H1 (cell line): ENCODE measurements around the gene EIF2A. TPM values are rescaled to one million over a fixed set of nuclear protein-coding genes. Genes with fewer than 3 reads are reported as not detected.

Experiments used
- CTCF ChIA-PET: fragments of 300-600 bp; sonication (Branson Sonifier 250); formaldehyde crosslinking; loops from one replicate; lab custom pipeline; 2021; ENCODE audit not compliant: partially characterized antibody; lab: Charles Lee
- POLR2A ChIA-PET: fragments of 300-600 bp; sonication (Branson Sonifier 250); formaldehyde crosslinking; loops from one replicate; lab custom pipeline; 2021; ENCODE audit warnings: inconsistent platforms; ENCODE audit not compliant: partially characterized antibody; lab: Charles Lee
- DNase-seq, 2 experiments: peaks; one replicate each; pipeline versions ENCODE4 v3.0.0 to v3.0.0-alpha.2; 2010 to 2022; ENCODE audit warnings: low spot score in 2 of 2, low read depth in 1 of 2, mixed read lengths in 1 of 2
- FAIRE-seq: peaks from 2 replicates; lab custom pipeline; 2011; peaks lifted over from hg19 to GRCh38; lab: Jason Lieb, UNC
- H2AFZ ChIP-seq: 2 replicates; pipeline ENCODE4 v1.8.1; 2012; ENCODE audit warnings: low read length, inconsistent platforms
- H2AK5ac ChIP-seq: 2 replicates; pipeline ENCODE4 v1.6.1; 2013; ENCODE audit warnings: low read depth, low read length
- H2BK120ac ChIP-seq: replicated peaks from 2 replicates; pipeline ENCODE3; 2013; ENCODE audit warnings: low read depth, low read length, inconsistent platforms
- H2BK12ac ChIP-seq: 2 replicates; pipeline ENCODE4 v1.6.1; 2013; ENCODE audit warnings: low read depth, low read length
- H2BK15ac ChIP-seq: 2 replicates; pipeline ENCODE4 v1.6.1; 2013; ENCODE audit warnings: low read length
- H2BK20ac ChIP-seq: 2 replicates; pipeline ENCODE4 v1.6.1; 2013; ENCODE audit warnings: low read length
- H2BK5ac ChIP-seq: 2 replicates; pipeline ENCODE4 v1.6.1; 2013; ENCODE audit warnings: low read depth, low read length
- H3K14ac ChIP-seq: 2 replicates; pipeline ENCODE4 v1.6.1; 2013; ENCODE audit warnings: inconsistent platforms; ENCODE audit not compliant: insufficient read length
- H3K18ac ChIP-seq: 2 replicates; pipeline ENCODE4 v1.6.1; 2013; ENCODE audit warnings: low read length; ENCODE audit errors: extremely low read depth
- H3K23ac ChIP-seq: 2 replicates; pipeline ENCODE4 v1.6.1; 2013; ENCODE audit warnings: inconsistent platforms; ENCODE audit not compliant: insufficient read length
- H3K23me2 ChIP-seq: 2 replicates; pipeline ENCODE4 v1.6.1; 2013; ENCODE audit warnings: low read depth, low read length
- H3K27ac ChIP-seq: 2 replicates; pipeline ENCODE4 v1.6.1; 2011; ENCODE audit warnings: low read depth, low read length, inconsistent platforms
- H3K27me3 ChIP-seq, 4 experiments: replicated peaks in 1 of 4; 1 replicate in 1 of 4; 2 replicates in 3 of 4; pipeline versions ENCODE4 v1.6.1 to v1.8.1; 2011 to 2013; ENCODE audit warnings: low read length in 3 of 4, mild to moderate bottlenecking in 3 of 4, inconsistent platforms in 2 of 4, mixed read lengths in 2 of 4, moderate library complexity in 1 of 4; ENCODE audit not compliant: control insufficient read depth in 3 of 4, insufficient read depth in 3 of 4; ENCODE audit errors: extremely low read depth in 1 of 4
- H3K36me3 ChIP-seq, 4 experiments: 2 replicates each; pipeline versions ENCODE4 v1.6.1 to v1.8.1; 2011 to 2013; ENCODE audit warnings: mild to moderate bottlenecking in 4 of 4, low read length in 3 of 4, moderate library complexity in 2 of 4, control low read depth in 1 of 4, inconsistent platforms in 1 of 4; ENCODE audit not compliant: insufficient read depth in 4 of 4, control insufficient read depth in 2 of 4
- H3K4ac ChIP-seq: replicated peaks from 2 replicates; pipeline ENCODE3; 2013; ENCODE audit warnings: low read length, low read depth, mixed read lengths, inconsistent platforms; ENCODE audit not compliant: insufficient read length
- H3K4me1 ChIP-seq, 4 experiments: replicated peaks in 1 of 4; 1 replicate in 1 of 4; 2 replicates in 3 of 4; pipeline versions ENCODE4 v1.6.1 to v1.8.1; 2011 to 2013; ENCODE audit warnings: low read length in 3 of 4, inconsistent platforms in 2 of 4, mixed read lengths in 1 of 4; ENCODE audit not compliant: insufficient read depth in 4 of 4, control insufficient read depth in 3 of 4
- H3K4me2 ChIP-seq, 2 experiments: 2 replicates each; pipeline versions ENCODE4 v1.6.1 to v1.8.1; 2011 to 2013; ENCODE audit warnings: low read depth in 2 of 2, low read length in 2 of 2, control low read depth in 1 of 2, inconsistent platforms in 1 of 2, mild to moderate bottlenecking in 1 of 2; ENCODE audit not compliant: insufficient read depth in 1 of 2
- H3K4me3 ChIP-seq, 4 experiments: fragments of 200-600, 300-600 bp in 1 of 4; sonication (generic), shearing (Covaris generic), sonication (Bioruptor Twin) in 1 of 4; 2 replicates each; pipeline versions ENCODE4 v1.5.1 to v1.8.1; 2011 to 2016; ENCODE audit warnings: low read length in 4 of 4, low read depth in 3 of 4, control low read depth in 2 of 4, inconsistent platforms in 2 of 4, mild to moderate bottlenecking in 2 of 4, mixed read lengths in 1 of 4, moderate library complexity in 1 of 4; ENCODE audit not compliant: insufficient read depth in 2 of 4; ENCODE audit errors: extremely low read depth in 1 of 4
- H3K56ac ChIP-seq: replicated peaks from 2 replicates; pipeline ENCODE3; 2013; ENCODE audit warnings: low read depth, mild to moderate bottlenecking, mixed read lengths, low read length, inconsistent platforms; ENCODE audit not compliant: insufficient read length
- H3K79me1 ChIP-seq: 2 replicates; pipeline ENCODE4 v1.6.1; 2013; ENCODE audit warnings: low read depth, low read length, control low read depth
- H3K79me2 ChIP-seq, 2 experiments: 2 replicates each; pipeline versions ENCODE4 v1.6.1 to v1.8.1; 2012 to 2013; ENCODE audit warnings: low read length in 2 of 2, mild to moderate bottlenecking in 2 of 2, inconsistent platforms in 1 of 2; ENCODE audit not compliant: insufficient read depth in 2 of 2, control insufficient read depth in 1 of 2
- H3K9ac ChIP-seq, 4 experiments: replicated peaks in 1 of 4; 1 replicate in 1 of 4; 2 replicates in 3 of 4; pipeline versions ENCODE4 v1.6.1 to v1.8.1; 2011 to 2013; ENCODE audit warnings: low read depth in 3 of 4, low read length in 3 of 4, control low read depth in 2 of 4, mild to moderate bottlenecking in 2 of 4, moderate library complexity in 2 of 4, inconsistent platforms in 1 of 4; ENCODE audit errors: extremely low read depth in 1 of 4
- H3K9me3 ChIP-seq, 2 experiments: 2 replicates each; pipeline versions ENCODE4 v1.6.1 to v1.8.1; 2012 to 2013; ENCODE audit warnings: mild to moderate bottlenecking in 2 of 2, moderate library complexity in 2 of 2, control low read depth in 1 of 2, inconsistent platforms in 1 of 2, low read depth in 1 of 2, low read length in 1 of 2, mixed read lengths in 1 of 2; ENCODE audit not compliant: insufficient read depth in 2 of 2
- H4K20me1 ChIP-seq, 2 experiments: replicated peaks in 1 of 2; 2 replicates each; pipeline versions ENCODE3 to v1.8.1; 2011 to 2013; ENCODE audit warnings: inconsistent platforms in 2 of 2, low read length in 2 of 2, mild to moderate bottlenecking in 1 of 2; ENCODE audit not compliant: insufficient read depth in 2 of 2, control insufficient read depth in 1 of 2
- H4K5ac ChIP-seq: 2 replicates; pipeline ENCODE4 v1.6.1; 2013; ENCODE audit warnings: low read length, low read depth, mixed read lengths, inconsistent platforms; ENCODE audit not compliant: insufficient read length
- H4K8ac ChIP-seq: 2 replicates; pipeline ENCODE4 v1.8.0; 2013; ENCODE audit warnings: mild to moderate bottlenecking, moderate library complexity, low read length, inconsistent platforms; ENCODE audit not compliant: insufficient read depth; ENCODE audit errors: extremely low read depth
- H4K91ac ChIP-seq: replicated peaks from 2 replicates; pipeline ENCODE3; 2013; ENCODE audit warnings: low read length, mixed read lengths, inconsistent platforms; ENCODE audit not compliant: insufficient read length
- JUND ChIP-seq: IDR thresholded peaks from 2 replicates; pipeline ENCODE4 v1.6.1; 2011; ENCODE audit warnings: mild to moderate bottlenecking, improper control_type of control experiment, low read length
- KDM1A ChIP-seq: fragments of 200-600, 300-600 bp; sonication (generic); IDR thresholded peaks from 2 replicates; pipeline ENCODE4 v1.7.1; 2016; ENCODE audit warnings: mild to moderate bottlenecking, low read length, borderline replicate concordance
- KDM4A ChIP-seq: IDR thresholded peaks from one replicate; pipeline ENCODE4 v1.7.1; 2012; ENCODE audit warnings: low read depth, mild to moderate bottlenecking, moderate library complexity, low read length, inconsistent platforms; ENCODE audit not compliant: severe bottlenecking
- MAFK ChIP-seq: IDR thresholded peaks from 2 replicates; pipeline ENCODE4 v1.6.1; 2012; ENCODE audit warnings: low read depth, mild to moderate bottlenecking, improper control_type of control experiment, low read length
- RNF2 ChIP-seq: fragments of 200-900, 300-1000 bp; sonication (generic); IDR thresholded peaks from 2 replicates; pipeline ENCODE4 v1.7.1; 2016; ENCODE audit warnings: borderline replicate concordance, low read depth, mild to moderate bottlenecking, antibody characterized with exemption, low read length; ENCODE audit not compliant: poor library complexity, severe bottlenecking; ENCODE audit errors: missing control alignments
- WGBS, 2 experiments: shearing (Covaris generic) in 1 of 2; methylation state at CpG; one replicate each; pipeline versions ENCODE4 v1.1.6 to v1.1.7; 2013 to 2015; ENCODE audit warnings: low lambda C conversion rate in 2 of 2, mixed read lengths in 2 of 2, inconsistent platforms in 1 of 2, low coverage in 1 of 2, missing lambda C conversion rate in 1 of 2; ENCODE audit not compliant: insufficient replicate concordance in 2 of 2, insufficient coverage in 1 of 2, insufficient read length in 1 of 2; ENCODE audit errors: extremely low coverage in 1 of 2, missing lambda C conversion rate in 1 of 2; 5-methylcytosine and 5-hydroxymethylcytosine counted together
- polyA plus RNA-seq, 7 experiments: library from polyadenylated mRNA; depleted of rRNA in 3 of 7; stranded (reverse) in 5 of 7; unstranded in 2 of 7; fragments of >200 nt in 5 of 7; fragments of 200-250 nt in 2 of 7; gene quantifications; 1 replicate in 5 of 7; 2 replicates in 1 of 7; 4 replicates in 1 of 7; pipeline versions ENCODE4 v1.2.1 to v1.2.3, GENCODE V29; 2011 to 2013; ENCODE audit warnings: missing spikeins in 2 of 7, mixed read lengths in 2 of 7
- total RNA-seq: library from RNA; stranded (reverse); fragmentation: NEBNext Ultra II Directional; extraction: Animal tissue kit (Norgen Biotek cat#: 25700); gene quantifications from 2 replicates; pipeline ENCODE4 v1.2.1, GENCODE V29; 2021

EIF2A gene
- total and polyA plus RNA-seq, 2 of the 8 experiments (the other 6 are each of a cell fraction or from before 2014, with no cell fraction given) = 59.3 to 91.6 TPM

- Histone ChIP-seq H4K5ac (peak overlapping the region; percentile 58), H3K4me1 (peaks cover 6 to 22% (median 17%) of the 10 kb centered on the region in 4 experiments; a peak in 6 of 7 replicates), H4K8ac (no peak overlapping the region), H2AFZ (no peak overlapping the region; the same call in 1 of the 2 replicates), H3K14ac (no peak overlapping the region), H3K79me2 (peaks cover 9 to 67% of the 10 kb centered on the region in 2 experiments), H3K23me2 (peaks cover 4% of the 10 kb centered on the region), H2BK20ac (no peak overlapping the region), H2BK120ac (peak overlapping the region; percentile 7), H3K79me1 (no peaks in the 10 kb centered on the region), H4K20me1 (peaks cover 2 to 9% of the 10 kb centered on the region in 2 experiments), H3K4me3 (peak overlapping the region; percentile 76 to 92 (median 85))
- TF ChIP-seq KDM1A (no peak), JUND (0 out of 2 replicates have a peak, but pooled peaks have one; percentile 11), MAFK (0 out of 2 replicates have a peak, but pooled peaks have one; percentile 3), KDM4A (peak; percentile 13), RNF2 (no peak)
- TF ChIP-seq, all 59 proteins: peak for 3
- Histone ChIP-seq H3K9ac (peak overlapping the region; percentile 80 to 86 (median 82)), H2AK5ac (no peak overlapping the region), H3K23ac (no peak overlapping the region), H4K91ac (peak overlapping the region; percentile 16), H3K4ac (no peak overlapping the region), H3K56ac (peak overlapping the region; percentile 50), H3K27ac (peak overlapping the region; percentile 89), H3K4me2 (peak overlapping the region; percentile 61 to 76), H2BK15ac (no peak overlapping the region), H2BK5ac (peak overlapping the region; percentile 91), H3K36me3 (peaks cover 0 to 6% (median 0%) of the 10 kb centered on the region in 4 experiments; a peak in 2 of 8 replicates), H3K27me3 (no peaks in the 10 kb centered on the region), H2BK12ac (no peak overlapping the region; the same call in 1 of the 2 replicates), H3K9me3 (no peaks in the 10 kb centered on the region), H3K18ac (peak overlapping the region; percentile 64)
- POLR2A ChIA-PET = interaction anchor here (0.6 to 2.4 kb wide), 20 partner anchors 9 to 569 kb away, joined by 3 to 18 read pairs (median 4); partner anchors contain the start of genes EIF2A, ERICH6 and SERP1
- WGBS, 2 experiments = 39% methylated on average over 6 of the region's 6 CpGs; no CpG with 5 or more reads in 1 of the 2 experiments
- FAIRE-seq (no peak), DNase-seq (no peak)
- CTCF ChIA-PET = interaction anchor here (1.0 to 1.3 kb wide), 3 partner anchors 10 to 13 kb away, joined by 3 to 6 read pairs (median 3); no protein-coding TSS in a partner anchor
Observed at GRCh38 chr3:150602426-150603152, 56.0 kb downstream of the EIF2A start.
